ENCODE measurements around the gene TRMT5.

- no peak for TF ChIP-seq ZBTB33 (IDR thresholded peaks at IDR 0.05; ENCODE audit: borderline replicate concordance, low read depth)
- no peak for TF ChIP-seq CTCF (IDR thresholded peaks at IDR 0.05)
- no peak for TF ChIP-seq MEF2A (IDR thresholded peaks at IDR 0.05; ENCODE audit: borderline replicate concordance, low read depth)
- TF ChIP-seq EZH2phosphoT487 (IDR thresholded peaks at IDR 0.05; ENCODE audit: borderline replicate concordance, low read depth) = no peak
- TF ChIP-seq FOXM1 (IDR thresholded peaks at IDR 0.05; ENCODE audit: low read depth) = no peak
- no peak for TF ChIP-seq USF2 (IDR thresholded peaks at IDR 0.05; ENCODE audit: borderline replicate concordance, low read depth, low read length)
- no peak for TF ChIP-seq POLR2AphosphoS5 (IDR thresholded peaks at IDR 0.05; ENCODE audit: low read depth, low read length)
- TF ChIP-seq YY1 (IDR thresholded peaks at IDR 0.05; ENCODE audit: low read depth) = no peak
- TF ChIP-seq SIN3A (IDR thresholded peaks at IDR 0.05; ENCODE audit: borderline replicate concordance, low read depth, low read length) = no peak
- TF ChIP-seq PBX3 (IDR thresholded peaks at IDR 0.05) = no peak
Observed at GRCh38 chr14:60925286-60925685, 55.6 kb downstream of the TRMT5 start.

All from SK-N-SH (cell line).